ENCODE data around the gene MAST1. TPM values are rescaled to one million over a fixed set of nuclear protein-coding genes. Genes with fewer than 3 reads are reported as not detected.
"Not testable (repeated sequence)": the region's sequence is repeated elsewhere in the genome, so short reads cannot be mapped to it uniquely, and the experiment has no call there.

Gene MAST1
- total RNA-seq, 1 donor from 2014 or later = 0.59 TPM

DNA sequence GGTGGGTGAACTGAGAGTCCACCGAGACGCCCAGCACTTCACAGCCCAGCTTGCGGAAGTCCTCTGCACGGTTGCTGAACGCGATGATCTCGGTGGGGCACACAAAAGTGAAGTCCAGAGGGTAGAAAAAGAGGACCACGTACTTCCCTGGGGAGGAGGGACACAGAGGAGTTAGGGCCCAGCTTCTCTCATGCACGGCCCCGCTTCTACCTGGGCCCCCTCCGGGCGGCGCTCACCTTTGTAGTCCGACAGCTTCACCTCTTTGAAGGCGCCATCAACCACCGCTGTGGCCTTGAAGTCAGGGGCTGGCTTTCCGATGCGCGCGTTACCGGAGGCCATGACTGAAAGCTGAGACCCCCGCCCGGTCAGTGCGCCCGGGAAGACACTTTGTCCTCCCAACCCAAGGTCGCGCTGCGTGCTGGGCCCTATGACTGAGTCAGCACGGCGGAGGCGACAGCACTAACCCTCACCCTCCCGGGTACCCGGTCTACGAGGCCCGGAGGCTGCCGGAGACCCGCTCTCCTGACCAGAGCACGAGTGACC lies 37.3 kb upstream of the MAST1 start:
- no peak for DNase-seq (ENCODE audit: low read depth, low spot score)

DNA sequence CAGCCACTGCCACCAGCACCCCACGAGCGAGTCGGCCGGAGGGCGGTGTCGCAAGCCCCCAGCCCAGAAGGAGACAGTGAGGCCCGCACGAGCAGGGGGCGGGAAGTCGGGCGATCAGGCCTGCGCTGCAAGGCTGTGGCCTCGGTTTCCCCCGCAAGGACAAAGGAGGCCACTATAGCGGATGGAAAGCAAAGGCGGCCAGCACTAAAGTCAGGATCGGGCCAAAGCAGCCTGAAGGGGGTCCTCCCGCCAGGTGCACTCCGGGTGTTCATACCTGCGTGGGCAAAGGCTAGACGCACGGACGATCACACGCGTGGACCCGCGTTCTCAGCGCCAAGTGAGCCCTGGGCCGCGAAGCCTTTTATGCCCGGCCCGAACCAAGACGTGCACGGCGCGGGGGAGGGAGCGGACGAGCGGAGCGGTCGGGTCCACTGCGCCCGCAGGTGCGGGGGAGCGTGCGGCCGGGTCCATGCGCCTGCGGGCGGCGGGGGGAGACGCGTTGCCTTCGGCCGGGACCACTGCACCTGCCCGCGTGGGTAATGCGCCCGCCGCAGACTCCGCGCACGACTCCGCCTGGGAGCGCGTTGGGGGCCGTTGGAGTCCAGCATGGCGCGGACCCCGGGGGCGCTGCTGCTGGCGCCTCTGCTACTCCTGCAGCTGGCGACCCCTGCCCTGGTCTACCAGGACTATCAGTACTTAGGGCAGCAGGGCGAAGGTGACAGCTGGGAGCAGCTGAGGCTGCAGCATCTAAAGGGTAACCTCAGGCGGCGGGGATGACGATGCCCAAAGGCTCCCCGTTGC lies 36.6 kb upstream of the MAST1 start, which contains the start of the genes PRDX2 and THSD8:
Gene PRDX2 (minus strand): TSS at position 335 of the 801 bp plus-strand sequence. CDS start 539 bp downstream, outside the sequence.
Gene THSD8 (plus strand): TSS at position 604 of the 801 bp plus-strand sequence. CDS start 3 bp downstream, at position 607.
- DNase-seq (ENCODE audit: low read depth, low spot score) = no peak

DNA sequence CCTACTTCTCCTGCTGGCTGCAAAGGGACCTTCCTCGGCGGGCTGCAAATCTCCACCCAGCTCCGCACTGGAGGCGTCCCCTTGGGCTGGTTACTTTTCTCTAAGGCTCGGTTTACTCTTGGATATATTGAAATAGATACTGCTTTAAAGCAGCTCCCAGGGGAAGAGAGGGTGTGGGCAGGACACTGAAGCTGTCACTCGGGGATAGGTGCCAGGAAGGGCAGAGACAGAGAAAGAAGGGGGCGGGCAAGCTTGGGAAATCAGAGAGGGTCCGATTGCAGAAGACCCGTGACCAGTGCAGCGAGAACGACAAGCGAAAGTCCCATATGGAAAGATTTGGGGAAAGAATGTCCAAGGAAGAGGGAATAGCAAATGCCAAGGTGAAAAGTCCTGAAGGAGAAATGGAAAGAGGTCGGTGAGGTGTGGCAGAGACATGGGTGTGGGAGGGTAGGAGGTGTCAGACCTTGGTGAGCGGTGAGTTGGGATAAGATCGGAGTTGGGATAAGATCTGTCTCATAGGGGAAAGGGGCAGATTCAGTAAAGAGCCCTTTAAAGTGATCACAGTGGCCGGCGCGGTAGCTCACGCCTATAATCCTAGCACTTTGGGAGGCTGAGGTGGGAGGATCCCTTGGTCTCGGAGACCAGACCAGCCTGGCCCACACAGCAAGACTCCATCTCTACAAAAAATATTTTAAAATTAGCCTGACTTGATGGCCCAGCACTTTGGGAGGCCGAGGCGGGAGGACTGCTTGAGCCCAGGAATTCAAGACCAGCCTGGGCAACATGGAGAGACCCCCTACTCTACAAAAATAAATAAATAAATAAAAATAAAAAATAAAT lies 35.8 kb upstream of the MAST1 start:
- no peak for DNase-seq (ENCODE audit: low read depth, low spot score)

DNA sequence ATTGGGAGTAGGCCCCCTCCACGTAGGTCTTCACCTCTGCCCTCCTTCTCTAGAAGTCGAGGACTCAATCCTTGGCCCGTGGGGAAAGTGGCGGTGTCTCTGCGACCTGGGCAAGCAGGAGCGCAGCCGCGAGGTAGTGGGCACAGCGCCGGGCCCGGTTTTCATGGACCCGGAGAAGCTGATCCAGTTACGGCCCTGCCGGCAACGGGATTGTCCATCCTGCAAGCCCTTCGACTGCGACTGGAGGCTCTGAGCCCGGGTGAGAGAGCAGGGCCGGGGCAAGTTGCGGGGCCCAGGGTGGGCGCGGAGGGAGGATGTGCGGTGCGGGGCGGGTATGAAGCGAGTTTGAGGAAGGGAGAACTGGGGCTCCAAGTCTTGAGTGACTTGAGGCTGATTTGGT lies 34.3 kb upstream of the MAST1 start:
- no peak for DNase-seq (ENCODE audit: low read depth, low spot score)

DNA sequence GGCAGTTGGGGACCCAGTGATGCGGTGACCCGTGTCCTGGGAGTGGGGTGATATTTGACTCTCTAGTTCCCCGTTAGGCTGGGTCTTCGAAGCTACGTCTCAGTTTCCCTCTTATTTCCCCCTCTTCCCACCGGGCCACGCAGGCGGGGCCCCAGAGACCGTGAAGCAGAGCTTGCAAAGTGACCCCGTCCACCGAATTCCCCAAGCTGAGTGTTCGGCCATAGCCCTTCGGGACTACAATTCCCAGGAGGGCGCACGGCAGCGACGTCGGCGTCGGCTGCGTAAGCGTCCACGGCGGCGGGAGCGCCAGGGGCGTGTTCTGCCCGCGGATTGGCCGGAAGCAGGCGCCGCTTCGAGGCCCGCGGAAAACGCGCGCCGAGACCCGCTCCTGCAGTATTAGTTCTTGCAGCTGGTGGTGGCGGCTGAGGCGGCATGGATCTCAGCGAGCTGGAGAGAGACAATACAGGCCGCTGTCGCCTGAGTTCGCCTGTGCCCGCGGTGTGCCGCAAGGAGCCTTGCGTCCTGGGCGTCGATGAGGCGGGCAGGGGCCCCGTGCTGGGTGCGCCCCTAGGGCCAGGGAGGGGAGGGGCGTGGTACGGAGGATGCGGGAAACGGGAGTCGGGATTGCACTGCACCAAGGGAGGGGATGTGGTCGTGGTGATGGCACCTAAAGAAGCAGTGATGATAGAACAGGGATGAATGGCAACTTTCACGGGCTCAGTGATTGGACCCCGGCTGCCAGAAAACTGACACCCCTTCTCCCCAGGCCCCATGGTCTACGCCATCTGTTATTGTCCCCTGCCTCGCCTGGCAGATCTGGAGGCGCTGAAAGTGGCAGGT lies 31.9 kb upstream of the MAST1 start, which contains the start of gene RNASEH2A:
Gene RNASEH2A (plus strand): TSS at position 343 of the 840 bp plus-strand sequence. CDS start 90 bp downstream, at position 433.
- peak; percentile 59 for DNase-seq (ENCODE audit: low read depth, low spot score)

DNA sequence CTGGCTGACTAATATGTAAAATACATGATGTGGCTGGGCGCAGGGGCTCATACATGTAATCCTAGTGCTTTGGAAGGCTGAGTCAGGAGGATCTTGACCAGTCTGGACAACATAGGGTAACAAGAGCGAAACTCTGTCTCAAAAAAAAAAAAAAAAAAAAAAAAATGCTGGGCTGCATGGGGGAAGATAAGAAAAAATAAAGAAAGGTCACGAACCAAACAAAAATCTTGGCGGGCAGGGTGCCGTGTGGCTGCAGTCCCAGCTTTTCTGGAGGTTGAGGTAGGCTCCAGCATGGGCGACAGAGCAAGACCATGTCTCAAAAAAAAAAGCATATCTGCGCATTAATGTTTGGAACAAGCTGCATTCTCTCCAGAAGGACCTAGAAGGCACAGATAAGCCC lies 23.2 kb upstream of the MAST1 start:
- no peak for DNase-seq (ENCODE audit: low read depth, low spot score)

DNA sequence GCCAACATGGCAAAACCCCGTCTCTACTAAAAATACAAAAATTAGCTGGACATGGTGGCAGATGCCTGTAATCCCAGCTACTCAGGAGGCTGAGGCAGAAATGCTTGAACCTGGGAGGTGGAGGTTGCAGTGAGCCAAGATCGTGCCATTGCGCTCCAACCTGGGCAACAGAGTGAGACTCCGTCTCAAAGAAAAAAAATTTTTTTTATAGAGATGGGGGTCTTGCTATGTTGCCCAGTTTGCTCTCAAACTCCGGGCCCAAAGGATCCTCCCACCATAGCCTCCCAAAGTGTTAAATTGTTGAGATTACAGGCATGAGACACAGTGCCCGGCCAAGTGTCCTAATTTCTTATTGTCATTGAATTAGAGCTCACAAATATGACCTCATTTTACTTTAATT lies 21.1 kb upstream of the MAST1 start:
- DNase-seq (ENCODE audit: low read depth, low spot score) = not testable (repeated sequence)

DNA sequence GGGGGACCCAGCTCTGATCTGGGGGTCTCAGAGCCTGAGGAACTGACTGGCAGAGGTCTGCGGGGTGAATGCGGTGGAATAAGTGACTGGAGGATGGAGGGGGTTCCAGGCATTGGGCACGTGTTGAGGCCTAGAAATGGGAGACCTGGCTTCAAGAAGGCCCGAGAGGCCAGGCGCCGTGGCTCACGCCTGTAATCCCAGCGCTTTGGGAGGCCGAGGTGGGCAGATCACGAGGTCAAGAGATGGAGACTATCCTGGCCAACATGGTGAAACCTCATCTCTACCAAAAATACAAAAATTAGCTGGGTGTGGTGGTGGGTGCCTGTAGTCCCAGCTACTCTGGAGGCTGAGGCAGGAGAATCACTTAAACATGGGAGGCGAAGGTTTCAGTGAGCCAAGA lies 20.5 kb upstream of the MAST1 start:
- not testable (repeated sequence) for DNase-seq (ENCODE audit: low read depth, low spot score)

DNA sequence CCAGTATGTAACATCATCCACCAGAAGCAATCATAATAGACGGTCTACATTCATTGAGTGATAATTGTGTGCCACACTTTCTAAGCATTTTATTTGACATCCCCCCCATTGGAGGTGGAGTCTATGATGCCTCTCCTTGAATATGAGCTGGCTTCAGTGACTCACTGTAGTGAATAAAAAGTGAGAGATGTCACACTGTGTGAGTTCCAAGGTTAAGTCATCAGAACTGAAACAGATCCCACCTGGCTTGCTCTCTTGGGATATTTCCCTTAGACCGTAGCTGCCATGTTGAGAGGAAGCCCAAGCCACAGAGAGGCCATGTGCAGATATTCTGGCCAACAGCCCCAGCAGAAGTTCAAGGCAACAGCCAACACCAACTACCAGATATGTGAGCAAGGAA lies 16.6 kb upstream of the MAST1 start:
- no peak for DNase-seq (ENCODE audit: low read depth, low spot score)

DNA sequence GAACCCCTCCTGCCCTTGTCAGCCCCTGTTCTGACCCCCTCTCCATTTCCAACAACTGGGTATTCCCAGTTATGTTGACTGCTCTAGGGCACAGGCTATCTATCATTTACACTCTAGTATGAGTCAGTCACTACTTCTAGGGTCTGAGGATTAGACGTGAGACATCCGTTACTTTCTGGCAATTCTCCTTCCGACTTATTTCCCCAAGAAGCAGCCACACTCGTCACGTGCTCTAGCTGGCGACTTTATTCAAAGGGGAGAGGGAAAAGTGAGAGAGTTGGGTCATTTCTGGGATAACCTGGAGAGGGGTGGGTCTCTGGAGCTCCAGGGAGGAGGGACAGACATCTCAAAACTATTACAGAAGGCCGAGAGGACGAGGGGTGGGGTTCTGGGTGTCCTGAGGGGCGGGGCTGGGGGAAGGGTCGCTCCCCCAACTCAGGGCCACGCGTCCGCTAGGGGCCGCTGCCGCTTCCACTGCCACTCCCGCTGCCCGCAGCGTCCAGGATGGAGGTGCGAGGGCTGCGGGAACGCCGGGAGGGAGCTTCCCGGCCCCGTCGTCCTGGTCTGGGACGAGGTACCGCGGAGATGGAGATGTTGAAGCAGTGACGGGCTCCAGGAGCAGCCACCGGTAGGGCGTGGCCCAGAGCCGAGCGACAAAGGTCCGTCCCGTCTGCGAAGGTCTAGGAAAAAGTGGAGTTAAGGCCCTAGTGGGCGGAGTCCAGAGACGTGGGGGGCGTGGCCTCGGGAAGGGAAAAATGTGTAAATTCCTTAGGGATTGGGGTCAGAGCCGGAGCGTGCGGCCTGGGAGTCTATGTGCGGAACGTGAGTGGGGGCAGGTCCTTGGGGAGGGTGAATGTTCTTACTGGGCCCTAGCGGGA lies 12.8 kb upstream of the MAST1 start:
- no peak for DNase-seq (ENCODE audit: low read depth, low spot score)

DNA sequence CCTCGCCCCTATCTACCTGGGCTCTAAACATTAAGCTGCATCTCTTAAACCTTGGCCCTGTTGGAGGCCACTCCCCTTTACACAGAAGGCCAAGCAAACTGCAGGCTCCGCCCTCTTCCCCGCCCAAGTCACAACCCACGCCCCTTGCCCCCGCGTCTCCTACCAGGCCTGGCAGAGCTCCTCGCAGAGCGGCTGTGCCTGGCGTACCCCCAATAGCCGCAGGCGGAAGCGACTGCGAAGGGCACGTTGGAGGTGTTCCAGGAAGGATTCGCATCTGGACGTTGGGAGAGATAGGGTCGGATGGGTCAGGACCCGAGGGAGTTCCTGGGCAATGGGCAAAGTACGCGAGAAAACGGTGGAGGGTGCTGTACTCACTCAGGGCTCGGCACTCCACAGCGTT lies 9.8 kb upstream of the MAST1 start:
- DNase-seq (ENCODE audit: low read depth, low spot score) = no peak

DNA sequence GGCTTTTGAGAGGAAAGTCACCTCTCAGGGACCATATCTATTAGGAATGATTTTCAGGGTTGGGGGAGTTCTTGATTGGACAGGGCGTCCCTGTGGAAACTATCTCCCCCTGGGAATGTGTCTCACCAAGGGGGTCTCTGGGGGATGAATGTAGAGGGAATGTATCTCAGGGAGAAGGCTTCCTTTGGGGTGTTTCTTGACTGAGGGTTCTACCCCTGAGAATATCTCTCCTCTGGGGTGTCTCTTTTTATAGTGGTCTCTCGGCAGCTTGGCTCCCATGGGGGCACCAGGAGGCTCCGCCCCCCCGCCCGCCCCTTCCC lies 4.9 kb upstream of the MAST1 start:
- DNase-seq (ENCODE audit: low read depth, low spot score) = no peak

DNA sequence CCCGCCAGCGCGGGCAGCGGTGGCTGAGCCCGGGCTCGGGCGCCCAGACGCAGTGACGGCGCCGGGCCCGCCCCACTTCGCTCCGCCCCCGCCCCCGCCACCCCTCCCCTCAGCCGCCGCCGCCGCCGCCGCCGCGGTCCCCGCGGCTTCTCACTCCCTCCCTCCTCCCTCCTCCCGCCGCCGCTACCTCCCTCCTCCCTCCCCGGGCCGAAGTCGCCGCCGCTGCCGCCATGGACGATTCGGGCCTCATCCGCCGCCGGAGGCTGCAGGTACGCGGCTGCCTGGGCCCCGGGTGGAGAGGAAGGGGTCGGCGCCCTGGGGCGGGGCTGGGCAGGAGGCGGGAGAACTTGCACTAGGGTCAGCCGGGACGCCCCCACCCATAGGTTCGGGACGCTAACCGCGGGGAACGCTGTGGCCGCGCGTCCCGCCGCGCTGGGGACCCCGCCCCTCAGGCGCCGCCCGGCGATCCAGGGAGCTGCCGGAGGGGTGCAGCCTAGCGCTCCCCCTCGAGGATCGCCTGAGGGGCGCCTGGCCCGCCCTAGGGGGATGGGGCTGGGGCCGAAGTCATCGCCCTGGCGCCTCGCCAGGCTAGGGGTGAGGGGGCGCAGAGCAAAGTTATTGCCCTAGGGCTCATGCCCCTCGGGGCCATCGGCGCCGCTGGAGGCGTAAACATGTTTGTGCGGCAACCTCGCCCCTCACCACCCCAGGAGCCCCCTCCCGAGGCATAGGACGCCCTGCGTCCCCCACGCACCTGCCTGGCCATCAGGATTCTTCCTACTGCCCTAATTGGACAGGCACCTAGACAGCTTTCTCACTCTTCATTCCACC lies 4.4 kb upstream of the MAST1 start:
- no peak for DNase-seq (ENCODE audit: low read depth, low spot score)

DNA sequence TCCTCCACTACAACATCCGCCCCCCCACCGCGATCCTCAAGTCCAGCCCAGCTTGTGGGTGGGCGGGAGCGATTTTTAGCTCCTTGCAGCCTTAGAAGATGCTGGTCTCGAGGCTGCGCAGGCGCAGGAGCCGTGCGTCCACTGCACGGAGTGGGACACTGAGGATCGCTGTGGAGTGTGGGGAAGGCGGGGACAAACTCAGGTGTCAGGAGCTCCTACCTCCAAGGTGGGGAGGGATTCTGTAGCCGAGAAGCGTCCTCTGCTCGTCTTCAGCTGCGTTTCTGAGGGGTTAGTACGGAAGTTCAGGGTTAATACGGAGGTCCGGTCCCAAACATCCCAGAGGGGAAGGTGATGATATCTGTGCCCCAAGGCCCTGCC lies 3.8 kb upstream of the MAST1 start, which contains the start of gene RTBDN:
Gene RTBDN (minus strand): TSS at position 14 of the 378 bp plus-strand sequence. CDS start 4,600 bp downstream, outside the sequence.
- no peak for DNase-seq (ENCODE audit: low read depth, low spot score)

DNA sequence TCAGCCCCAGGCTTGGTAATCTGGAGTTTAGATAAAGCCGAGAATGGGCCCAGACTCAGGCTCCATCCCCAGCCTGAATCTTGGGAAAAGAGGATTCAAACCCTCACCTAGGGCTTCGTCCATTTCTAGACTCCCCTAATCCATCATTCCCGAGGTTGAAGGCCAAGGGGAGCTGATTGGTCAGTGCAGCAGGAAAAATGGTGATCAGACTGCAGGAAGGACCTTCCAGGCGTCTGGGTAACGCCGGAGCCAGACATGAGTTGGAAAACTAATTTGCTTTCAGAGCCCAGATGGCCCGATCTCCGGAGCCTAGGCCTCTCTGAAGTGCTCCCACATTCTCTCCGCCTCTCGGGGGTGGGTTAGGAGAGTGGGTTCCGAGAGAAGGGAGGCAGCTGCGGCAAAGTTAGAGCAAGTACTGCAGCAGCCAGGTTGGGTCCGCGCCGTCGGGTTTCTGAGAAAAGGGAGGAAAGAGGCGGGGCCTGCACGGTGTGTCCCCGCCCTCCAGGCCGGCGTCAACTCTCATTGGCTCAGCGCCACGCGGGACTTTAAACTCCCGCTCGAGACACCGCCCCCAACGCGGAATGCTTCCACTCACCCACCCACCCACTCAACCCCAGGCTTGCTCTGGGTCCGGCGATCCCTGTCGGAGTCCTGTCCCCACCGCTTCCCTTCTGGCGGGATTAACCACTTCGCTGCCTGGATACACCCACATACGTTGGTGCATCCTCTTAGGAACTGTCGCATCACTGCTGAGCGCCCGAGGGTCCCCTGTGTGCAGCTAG lies 3.1 kb upstream of the MAST1 start:
- DNase-seq (ENCODE audit: low read depth, low spot score) = no peak

DNA sequence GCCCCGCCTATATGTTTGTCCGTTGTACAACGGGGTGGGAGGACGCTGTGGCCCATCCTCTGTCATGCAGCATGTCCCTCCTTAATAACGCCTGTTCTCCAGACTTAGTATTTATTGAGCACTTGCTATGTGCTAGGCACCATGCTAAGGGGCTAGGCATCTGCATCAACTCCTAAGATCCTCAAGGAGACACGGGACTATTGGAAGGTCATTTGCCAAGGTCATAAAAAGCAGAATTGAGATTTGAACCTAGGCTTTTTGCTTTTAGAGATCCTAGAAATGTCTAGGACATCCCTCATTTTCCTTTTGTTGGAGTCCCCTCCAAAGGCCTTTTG lies 1.8 kb upstream of the MAST1 start:
- no peak for DNase-seq (ENCODE audit: low read depth, low spot score)

DNA sequence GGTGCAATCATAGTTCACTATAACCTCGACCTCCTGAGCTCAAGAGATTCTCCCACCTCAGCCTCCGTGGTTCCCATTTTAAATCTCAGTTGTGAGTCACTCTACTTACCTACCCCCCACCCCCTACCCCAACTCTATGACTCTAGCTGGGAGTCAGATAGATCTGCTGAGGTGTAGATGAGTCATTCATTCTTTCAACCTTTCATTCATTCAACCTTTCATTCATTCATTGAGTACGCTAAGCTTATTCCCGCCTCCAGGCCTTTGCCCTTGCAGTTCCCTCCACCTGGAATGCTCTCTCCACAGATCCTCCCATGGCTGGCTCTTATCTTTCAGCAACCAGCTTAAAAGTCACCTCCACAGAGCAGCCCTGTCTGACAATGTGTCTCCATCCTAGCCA lies 1.1 kb upstream of the MAST1 start:
- DNase-seq (ENCODE audit: low read depth, low spot score) = no peak

DNA sequence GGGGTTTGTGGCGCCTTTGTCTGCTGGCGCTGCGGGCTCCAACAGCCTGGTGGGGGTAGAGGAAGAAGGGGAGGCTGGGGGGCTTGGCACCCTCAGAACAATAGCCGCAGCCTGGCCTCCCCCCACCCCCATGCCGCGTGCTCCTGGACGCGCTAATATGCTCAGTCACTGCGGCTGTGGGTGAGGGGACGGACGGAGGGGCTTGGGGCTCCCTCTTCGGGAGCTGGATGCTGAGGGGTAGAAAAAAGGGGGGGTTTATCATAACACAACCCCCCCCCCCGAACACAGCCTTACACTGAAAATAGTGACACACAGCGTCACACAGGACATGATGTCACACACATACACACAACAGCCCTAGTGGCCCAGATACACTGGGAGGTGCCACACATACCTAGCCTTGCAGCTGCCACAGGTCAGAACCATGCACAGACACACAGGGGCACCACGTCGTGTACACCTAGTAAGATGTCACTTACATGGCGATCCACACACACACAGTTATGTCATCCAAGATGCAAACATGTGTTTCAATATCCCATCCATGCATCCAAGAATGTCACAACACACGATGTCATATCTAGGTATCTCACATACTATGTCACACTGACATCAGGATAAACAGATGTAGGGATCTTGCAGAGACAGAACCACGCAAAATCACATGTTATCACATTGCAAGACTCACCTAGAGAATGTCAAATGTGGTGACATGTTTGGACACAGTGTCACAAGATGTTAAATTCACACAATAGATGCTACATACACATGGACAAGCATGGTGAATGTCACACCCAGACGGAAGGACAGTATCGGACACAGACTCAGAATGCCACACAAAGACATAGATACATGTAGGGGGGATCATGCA lies 806 bp downstream of the MAST1 start:
- DNase-seq (ENCODE audit: low read depth, low spot score) = no peak

All from pulmonary artery endothelial cell (primary cell).